Calu3 (cell line): Measurements from ENCODE around the gene UBIAD1. TPM values are rescaled to one million over a fixed set of nuclear protein-coding genes. Genes with fewer than 3 reads are reported as not detected.
"Not testable (repeated sequence)": the region's sequence is repeated elsewhere in the genome, so short reads cannot be mapped to it uniquely, and the experiment has no call there.

Source experiments
- BruUV-seq: library from RNA; stranded (reverse); fragments of 400-500 nt; replicated peaks from 2 replicates; lab custom pipeline; 2021; lab: Mats Ljungman, UMichigan
- CTCF ChIA-PET: fragments of 300-600 bp; sonication (Branson Sonifier 250); formaldehyde crosslinking; loops from one replicate; lab custom pipeline; 2022; ENCODE audit warnings: antibody characterized with exemption; lab: Charles Lee
- DNase-seq: peaks from one replicate; pipeline ENCODE4 v3.0.0; 2022
- H3K27ac Mint-ChIP-seq: one replicate; pipeline ENCODE4 v1.8.0; 2022; ENCODE audit warnings: mixed read lengths; ENCODE audit not compliant: unreplicated experiment
- H3K27me3 Mint-ChIP-seq: one replicate; pipeline ENCODE4 v1.8.0; 2022; ENCODE audit warnings: mixed read lengths; ENCODE audit not compliant: unreplicated experiment
- H3K36me3 Mint-ChIP-seq: one replicate; pipeline ENCODE4 v1.8.0; 2022; ENCODE audit warnings: mild to moderate bottlenecking, moderate library complexity, mixed read lengths; ENCODE audit not compliant: insufficient read depth, unreplicated experiment
- H3K4me1 Mint-ChIP-seq: one replicate; pipeline ENCODE4 v1.8.0; 2022; ENCODE audit warnings: mild to moderate bottlenecking, low read depth, mixed read lengths; ENCODE audit not compliant: unreplicated experiment
- H3K4me3 Mint-ChIP-seq: one replicate; pipeline ENCODE4 v1.8.0; 2022; ENCODE audit warnings: mild to moderate bottlenecking, low read depth, moderate library complexity, mixed read lengths; ENCODE audit not compliant: unreplicated experiment
- H3K9me3 Mint-ChIP-seq: one replicate; pipeline ENCODE4 v1.8.0; 2022; ENCODE audit warnings: low read depth, mixed read lengths; ENCODE audit not compliant: unreplicated experiment
- intact Hi-C: fragments of 100-400 bp; cut with micrococcal nuclease; formaldehyde crosslinking; loops from one replicate; pipeline ENCODE4 v1.10.0; 2022; ENCODE audit not compliant: unreplicated experiment
- total RNA-seq: library from RNA; stranded (reverse); gene quantifications from 2 replicates; pipeline ENCODE4 v1.2.3, GENCODE V29; 2022
- TF ChIP-seq, protein P1 (sequence below): fragments of 200-600 bp; IDR thresholded peaks from one replicate; pipeline ENCODE4 v1.8.0; 2022; ENCODE audit warnings: antibody characterized with exemption; ENCODE audit not compliant: unreplicated experiment

Gene UBIAD1
- total RNA-seq, 1 experiment from 2014 or later, result 14.1 TPM

GRCh38 chr1:11301601-11302000 lies 28.6 kb downstream of the UBIAD1 start:
- Mint-ChIP-seq H3K36me3 (no peaks in the 10 kb centered on the region), H3K4me3 (no peak overlapping the region), H3K27ac (no peak overlapping the region), H3K4me1 (no peaks in the 10 kb centered on the region), H3K9me3 (no peaks in the 10 kb centered on the region), H3K27me3 (peaks cover 6% of the 10 kb centered on the region)
- intact Hi-C loops, result no loop called here
- BruUV-seq, result no TSS peak
- CTCF ChIA-PET, result no interaction called here
- TF ChIP-seq, protein P1, sequence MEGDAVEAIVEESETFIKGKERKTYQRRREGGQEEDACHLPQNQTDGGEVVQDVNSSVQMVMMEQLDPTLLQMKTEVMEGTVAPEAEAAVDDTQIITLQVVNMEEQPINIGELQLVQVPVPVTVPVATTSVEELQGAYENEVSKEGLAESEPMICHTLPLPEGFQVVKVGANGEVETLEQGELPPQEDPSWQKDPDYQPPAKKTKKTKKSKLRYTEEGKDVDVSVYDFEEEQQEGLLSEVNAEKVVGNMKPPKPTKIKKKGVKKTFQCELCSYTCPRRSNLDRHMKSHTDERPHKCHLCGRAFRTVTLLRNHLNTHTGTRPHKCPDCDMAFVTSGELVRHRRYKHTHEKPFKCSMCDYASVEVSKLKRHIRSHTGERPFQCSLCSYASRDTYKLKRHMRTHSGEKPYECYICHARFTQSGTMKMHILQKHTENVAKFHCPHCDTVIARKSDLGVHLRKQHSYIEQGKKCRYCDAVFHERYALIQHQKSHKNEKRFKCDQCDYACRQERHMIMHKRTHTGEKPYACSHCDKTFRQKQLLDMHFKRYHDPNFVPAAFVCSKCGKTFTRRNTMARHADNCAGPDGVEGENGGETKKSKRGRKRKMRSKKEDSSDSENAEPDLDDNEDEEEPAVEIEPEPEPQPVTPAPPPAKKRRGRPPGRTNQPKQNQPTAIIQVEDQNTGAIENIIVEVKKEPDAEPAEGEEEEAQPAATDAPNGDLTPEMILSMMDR, result no peak
- DNase-seq, result no peak

GRCh38 chr1:11302366-11302765 lies 29.4 kb downstream of the UBIAD1 start:
- H3K9me3 Mint-ChIP-seq, result no peaks in the 10 kb centered on the region
- no peak for DNase-seq
- no TSS peak for BruUV-seq
- TF ChIP-seq, protein P1, result no peak
- CTCF ChIA-PET, result no interaction called here
- no peaks in the 10 kb centered on the region for H3K4me1 Mint-ChIP-seq
- no peak overlapping the region for H3K27ac Mint-ChIP-seq
- H3K4me3 Mint-ChIP-seq, result no peak overlapping the region
- intact Hi-C loops, result no loop called here
- no peaks in the 10 kb centered on the region for H3K36me3 Mint-ChIP-seq
- H3K27me3 Mint-ChIP-seq, result peaks cover 13% of the 10 kb centered on the region

DNA sequence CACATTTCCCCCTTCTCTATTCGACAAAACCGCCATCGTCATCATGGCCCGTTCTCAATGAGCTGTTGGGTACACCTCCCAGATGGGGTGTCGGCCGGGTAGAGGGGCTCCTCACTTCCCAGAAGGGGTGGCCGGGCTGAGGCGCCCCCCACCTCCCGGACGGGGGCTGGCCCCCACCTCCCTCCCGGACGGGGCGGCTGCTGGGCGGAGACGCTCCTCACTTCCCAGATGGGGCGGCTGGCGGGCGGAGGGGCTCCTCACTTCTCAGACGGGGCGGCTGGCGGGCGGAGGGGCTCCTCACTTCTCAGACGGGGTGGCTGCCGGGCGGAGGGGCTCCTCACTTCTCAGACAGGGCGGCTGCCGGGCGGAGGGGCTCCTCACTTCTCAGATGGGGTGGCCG lies 32.5 kb downstream of the UBIAD1 start:
- BruUV-seq, H3K4me3 Mint-ChIP-seq, CTCF ChIA-PET: not testable (repeated sequence)

DNA sequence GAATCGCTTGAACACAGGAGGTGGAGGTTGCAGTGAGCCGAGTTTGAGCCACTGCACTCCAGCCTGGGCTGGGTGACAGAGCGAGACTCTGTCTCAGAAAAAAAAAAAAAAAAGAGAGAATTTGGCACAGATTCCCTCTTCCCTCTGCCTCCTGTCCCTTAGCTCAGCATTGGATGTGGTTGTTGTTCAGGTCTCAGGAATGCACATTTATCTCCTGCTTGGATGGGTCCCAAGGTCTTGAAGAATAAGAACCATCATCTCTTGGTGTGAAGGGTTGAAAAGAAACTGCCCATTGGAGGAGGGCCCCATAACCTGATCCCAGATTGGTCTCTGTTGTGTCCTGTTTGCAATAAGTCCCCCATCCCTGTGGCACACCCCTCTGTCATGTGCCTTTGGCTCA lies 34.9 kb downstream of the UBIAD1 start:
- Mint-ChIP-seq H3K36me3 (no peaks in the 10 kb centered on the region), H3K27me3 (peaks cover 52% of the 10 kb centered on the region), H3K27ac (no peak overlapping the region), H3K4me1 (no peaks in the 10 kb centered on the region), H3K9me3 (no peaks in the 10 kb centered on the region), H3K4me3 (no peak overlapping the region)
- TF ChIP-seq, protein P1, result no peak
- intact Hi-C loops, result no loop called here
- no peak for DNase-seq
- CTCF ChIA-PET, result no interaction called here
- no TSS peak for BruUV-seq

More for the DNA sequence above, 32.5 kb downstream of the UBIAD1 start:
- H3K36me3 Mint-ChIP-seq, DNase-seq, H3K4me1 Mint-ChIP-seq, H3K9me3 Mint-ChIP-seq, H3K27ac Mint-ChIP-seq, intact Hi-C loops: not testable (repeated sequence)
- H3K27me3 Mint-ChIP-seq, result peaks cover 29% of the 10 kb centered on the region

GRCh38 chr1:11308699-11309224 lies 35.8 kb downstream of the UBIAD1 start:
- no TSS peak for BruUV-seq
- H3K4me3 Mint-ChIP-seq, result no peak overlapping the region
- no peak for DNase-seq
- TF ChIP-seq, protein P1, result no peak
- no peaks in the 10 kb centered on the region for H3K4me1 Mint-ChIP-seq
- no peaks in the 10 kb centered on the region for H3K9me3 Mint-ChIP-seq
- H3K36me3 Mint-ChIP-seq, result no peaks in the 10 kb centered on the region
- CTCF ChIA-PET, result no interaction called here
- H3K27ac Mint-ChIP-seq, result no peak overlapping the region
- intact Hi-C loops, result no loop called here
- peaks cover 52% of the 10 kb centered on the region for H3K27me3 Mint-ChIP-seq
